ENCODE results near the gene SLC12A7. TPM values are rescaled to one million over a fixed set of nuclear protein-coding genes. Genes with fewer than 3 reads are reported as not detected.

The SLC12A7 gene
- total RNA-seq, 4 donors from 2014 or later = 10.6 to 32.2 (median 18.1) TPM

GRCh38 chr5:1053391-1054017 is 58.4 kb downstream of the SLC12A7 start:
- TF ChIP-seq, protein P1, sequence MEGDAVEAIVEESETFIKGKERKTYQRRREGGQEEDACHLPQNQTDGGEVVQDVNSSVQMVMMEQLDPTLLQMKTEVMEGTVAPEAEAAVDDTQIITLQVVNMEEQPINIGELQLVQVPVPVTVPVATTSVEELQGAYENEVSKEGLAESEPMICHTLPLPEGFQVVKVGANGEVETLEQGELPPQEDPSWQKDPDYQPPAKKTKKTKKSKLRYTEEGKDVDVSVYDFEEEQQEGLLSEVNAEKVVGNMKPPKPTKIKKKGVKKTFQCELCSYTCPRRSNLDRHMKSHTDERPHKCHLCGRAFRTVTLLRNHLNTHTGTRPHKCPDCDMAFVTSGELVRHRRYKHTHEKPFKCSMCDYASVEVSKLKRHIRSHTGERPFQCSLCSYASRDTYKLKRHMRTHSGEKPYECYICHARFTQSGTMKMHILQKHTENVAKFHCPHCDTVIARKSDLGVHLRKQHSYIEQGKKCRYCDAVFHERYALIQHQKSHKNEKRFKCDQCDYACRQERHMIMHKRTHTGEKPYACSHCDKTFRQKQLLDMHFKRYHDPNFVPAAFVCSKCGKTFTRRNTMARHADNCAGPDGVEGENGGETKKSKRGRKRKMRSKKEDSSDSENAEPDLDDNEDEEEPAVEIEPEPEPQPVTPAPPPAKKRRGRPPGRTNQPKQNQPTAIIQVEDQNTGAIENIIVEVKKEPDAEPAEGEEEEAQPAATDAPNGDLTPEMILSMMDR (IDR thresholded peaks at IDR 0.05) = no peak
- no peak for TF ChIP-seq POLR2A (IDR thresholded peaks at IDR 0.05)
- DNase-seq (ENCODE audit: low spot score in 2 of 2) = no peak
- WGBS, 2 donors = 68 to 72% methylated on average over 30 of the region's 32 CpGs
- H3K4me3 ChIP-seq (ENCODE audit: low read depth, poor library complexity, severe bottlenecking) = no peak overlapping the region
- intact Hi-C loops (cut with DNase I; ENCODE audit: low total_unique reads) = no loop called here

DNA sequence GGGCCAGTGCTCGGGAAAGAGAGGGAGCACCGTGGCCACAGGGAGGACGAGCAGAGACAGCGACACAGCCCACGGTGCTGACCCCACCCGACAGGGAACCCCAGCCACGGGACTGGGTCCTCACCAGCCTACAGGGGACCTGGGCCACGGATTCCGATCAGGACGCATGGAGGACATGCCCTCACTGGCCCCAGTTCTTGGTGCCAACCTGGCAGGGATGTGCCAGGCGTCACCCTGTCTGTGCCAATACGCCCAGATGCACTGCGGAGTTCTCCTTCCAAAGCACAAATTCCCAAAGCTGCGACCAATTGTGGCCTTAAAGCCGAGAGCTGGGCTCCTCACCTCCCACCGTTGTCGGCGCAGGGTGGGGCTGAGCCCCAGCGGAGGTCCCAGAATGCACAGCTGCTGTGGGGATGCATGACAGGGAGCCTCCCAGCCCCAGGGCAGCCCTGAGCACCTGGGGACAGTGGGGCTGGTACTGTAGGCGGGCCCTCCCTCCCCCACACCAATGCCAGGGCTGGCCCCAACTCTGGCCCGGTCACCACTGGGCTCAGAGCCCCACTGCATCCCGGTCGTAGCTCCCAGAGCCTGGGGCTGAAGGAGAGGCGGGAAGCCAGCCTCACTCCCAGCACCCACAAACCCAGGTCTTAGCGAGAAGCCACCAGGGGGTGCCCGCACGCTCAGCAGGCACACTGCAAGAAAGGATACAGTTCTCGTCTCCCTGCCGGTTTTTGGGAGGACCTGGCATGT is 59.0 kb downstream of the SLC12A7 start:
- DNase-seq (ENCODE audit: low spot score in 2 of 2) = no peak
- 51 to 68% methylated on average over 18 to 28 of the region's 29 CpGs for WGBS, 2 donors

DNA sequence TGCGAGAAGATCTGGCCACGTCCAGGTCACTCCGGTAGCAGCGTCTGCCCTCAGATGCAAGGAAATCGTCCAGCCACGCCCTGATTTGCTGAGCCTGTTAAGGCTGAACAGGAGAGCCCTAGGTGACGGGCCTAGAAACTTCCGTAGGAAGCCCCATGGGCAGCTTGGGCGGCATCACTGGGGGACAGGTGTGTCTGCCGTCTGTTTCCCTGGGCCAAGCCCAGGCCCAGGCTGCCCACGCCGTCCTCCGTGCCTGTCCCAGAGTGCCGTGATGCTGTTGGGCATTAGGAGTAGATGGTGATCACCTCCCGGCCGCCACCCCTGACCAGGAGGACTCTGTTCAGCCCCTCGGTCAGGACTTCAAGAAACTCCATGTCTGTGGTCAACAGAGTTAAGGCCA is 59.8 kb downstream of the SLC12A7 start:
- DNase-seq (ENCODE audit: low spot score in 2 of 2) = no peak
- TF ChIP-seq, protein P1 (IDR thresholded peaks at IDR 0.05) = no peak
- no peak for TF ChIP-seq POLR2A (IDR thresholded peaks at IDR 0.05)
- H3K4me3 ChIP-seq (ENCODE audit: low read depth, poor library complexity, severe bottlenecking) = no peak overlapping the region
- intact Hi-C loops (cut with DNase I; ENCODE audit: low total_unique reads) = no loop called here
- WGBS, 2 donors = 86 to 92% methylated on average over 17 of the region's 17 CpGs

More for the DNA sequence above, 59.0 kb downstream of the SLC12A7 start:
- intact Hi-C loops (cut with DNase I; ENCODE audit: low total_unique reads) = no loop called here
- H3K4me3 ChIP-seq (ENCODE audit: low read depth, poor library complexity, severe bottlenecking) = no peak overlapping the region
- no peak for TF ChIP-seq POLR2A (IDR thresholded peaks at IDR 0.05)

DNA sequence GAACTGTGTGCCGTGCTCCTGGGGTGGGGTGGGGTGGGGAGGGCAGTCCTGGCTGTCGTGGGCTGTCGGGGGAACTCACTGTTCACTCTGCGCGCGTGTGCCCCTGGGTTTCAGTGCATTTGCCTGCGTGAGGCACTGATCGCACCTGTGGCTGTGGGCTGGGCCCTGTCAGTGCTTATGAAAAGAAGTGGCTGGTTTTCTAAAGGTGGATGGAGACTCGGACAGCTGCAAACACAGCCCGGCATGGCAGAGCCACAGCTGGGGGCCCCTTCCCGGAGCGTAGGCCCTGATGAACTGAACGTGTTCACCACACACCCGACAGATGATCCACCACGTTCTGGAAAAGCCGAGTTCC is 60.5 kb downstream of the SLC12A7 start:
- no peak overlapping the region for H3K4me3 ChIP-seq (ENCODE audit: low read depth, poor library complexity, severe bottlenecking)
- 86 to 89% methylated on average over 14 to 16 of the region's 16 CpGs for WGBS, 2 donors
- DNase-seq (ENCODE audit: low spot score in 2 of 2) = no peak
- TF ChIP-seq, protein P1 (IDR thresholded peaks at IDR 0.05) = no peak
- no peak for TF ChIP-seq POLR2A (IDR thresholded peaks at IDR 0.05)
- intact Hi-C loops (cut with DNase I; ENCODE audit: low total_unique reads) = no loop called here

GRCh38 chr5:1050423-1051365 is 61.2 kb downstream of the SLC12A7 start:
- intact Hi-C loops (cut with DNase I; ENCODE audit: low total_unique reads) = no loop called here
- H3K4me3 ChIP-seq (ENCODE audit: low read depth, poor library complexity, severe bottlenecking) = no peak overlapping the region
- TF ChIP-seq POLR2A (IDR thresholded peaks at IDR 0.05) = no peak
- TF ChIP-seq, protein P1 (IDR thresholded peaks at IDR 0.05) = no peak
- DNase-seq (ENCODE audit: low spot score in 2 of 2) = no peak
- 69 to 78% methylated on average over 25 to 28 of the region's 29 CpGs for WGBS, 2 donors
